Measurements from ENCODE around the gene GSPT1.

DNA sequence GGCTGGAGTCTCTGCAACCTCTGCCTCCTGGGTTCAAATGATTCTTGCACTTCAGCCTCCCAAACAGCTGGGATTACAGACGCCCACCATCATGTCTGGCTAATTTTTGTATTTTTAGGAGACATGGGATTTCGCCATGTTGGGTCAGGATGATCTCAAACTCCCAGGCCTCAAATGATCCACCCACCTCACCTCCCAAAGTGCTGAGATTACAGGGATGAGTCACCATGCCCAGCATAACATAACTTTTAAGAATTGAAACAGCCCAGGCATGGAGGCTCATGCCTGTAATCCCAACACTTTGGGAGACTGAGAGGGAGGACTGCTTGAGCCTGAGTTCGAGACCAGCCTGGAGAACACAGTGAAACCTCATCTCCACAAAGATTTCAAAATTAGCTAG is 66.9 kb downstream of the GSPT1 start:
- TF ChIP-seq, protein P1, sequence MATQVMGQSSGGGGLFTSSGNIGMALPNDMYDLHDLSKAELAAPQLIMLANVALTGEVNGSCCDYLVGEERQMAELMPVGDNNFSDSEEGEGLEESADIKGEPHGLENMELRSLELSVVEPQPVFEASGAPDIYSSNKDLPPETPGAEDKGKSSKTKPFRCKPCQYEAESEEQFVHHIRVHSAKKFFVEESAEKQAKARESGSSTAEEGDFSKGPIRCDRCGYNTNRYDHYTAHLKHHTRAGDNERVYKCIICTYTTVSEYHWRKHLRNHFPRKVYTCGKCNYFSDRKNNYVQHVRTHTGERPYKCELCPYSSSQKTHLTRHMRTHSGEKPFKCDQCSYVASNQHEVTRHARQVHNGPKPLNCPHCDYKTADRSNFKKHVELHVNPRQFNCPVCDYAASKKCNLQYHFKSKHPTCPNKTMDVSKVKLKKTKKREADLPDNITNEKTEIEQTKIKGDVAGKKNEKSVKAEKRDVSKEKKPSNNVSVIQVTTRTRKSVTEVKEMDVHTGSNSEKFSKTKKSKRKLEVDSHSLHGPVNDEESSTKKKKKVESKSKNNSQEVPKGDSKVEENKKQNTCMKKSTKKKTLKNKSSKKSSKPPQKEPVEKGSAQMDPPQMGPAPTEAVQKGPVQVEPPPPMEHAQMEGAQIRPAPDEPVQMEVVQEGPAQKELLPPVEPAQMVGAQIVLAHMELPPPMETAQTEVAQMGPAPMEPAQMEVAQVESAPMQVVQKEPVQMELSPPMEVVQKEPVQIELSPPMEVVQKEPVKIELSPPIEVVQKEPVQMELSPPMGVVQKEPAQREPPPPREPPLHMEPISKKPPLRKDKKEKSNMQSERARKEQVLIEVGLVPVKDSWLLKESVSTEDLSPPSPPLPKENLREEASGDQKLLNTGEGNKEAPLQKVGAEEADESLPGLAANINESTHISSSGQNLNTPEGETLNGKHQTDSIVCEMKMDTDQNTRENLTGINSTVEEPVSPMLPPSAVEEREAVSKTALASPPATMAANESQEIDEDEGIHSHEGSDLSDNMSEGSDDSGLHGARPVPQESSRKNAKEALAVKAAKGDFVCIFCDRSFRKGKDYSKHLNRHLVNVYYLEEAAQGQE (IDR thresholded peaks at IDR 0.05; ENCODE audit: borderline replicate concordance): no peak
- TF ChIP-seq, protein P2, sequence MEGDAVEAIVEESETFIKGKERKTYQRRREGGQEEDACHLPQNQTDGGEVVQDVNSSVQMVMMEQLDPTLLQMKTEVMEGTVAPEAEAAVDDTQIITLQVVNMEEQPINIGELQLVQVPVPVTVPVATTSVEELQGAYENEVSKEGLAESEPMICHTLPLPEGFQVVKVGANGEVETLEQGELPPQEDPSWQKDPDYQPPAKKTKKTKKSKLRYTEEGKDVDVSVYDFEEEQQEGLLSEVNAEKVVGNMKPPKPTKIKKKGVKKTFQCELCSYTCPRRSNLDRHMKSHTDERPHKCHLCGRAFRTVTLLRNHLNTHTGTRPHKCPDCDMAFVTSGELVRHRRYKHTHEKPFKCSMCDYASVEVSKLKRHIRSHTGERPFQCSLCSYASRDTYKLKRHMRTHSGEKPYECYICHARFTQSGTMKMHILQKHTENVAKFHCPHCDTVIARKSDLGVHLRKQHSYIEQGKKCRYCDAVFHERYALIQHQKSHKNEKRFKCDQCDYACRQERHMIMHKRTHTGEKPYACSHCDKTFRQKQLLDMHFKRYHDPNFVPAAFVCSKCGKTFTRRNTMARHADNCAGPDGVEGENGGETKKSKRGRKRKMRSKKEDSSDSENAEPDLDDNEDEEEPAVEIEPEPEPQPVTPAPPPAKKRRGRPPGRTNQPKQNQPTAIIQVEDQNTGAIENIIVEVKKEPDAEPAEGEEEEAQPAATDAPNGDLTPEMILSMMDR (IDR thresholded peaks at IDR 0.05; ENCODE audit: poor library complexity, severe bottlenecking): no peak
- no peak for TF ChIP-seq EZH2 (IDR thresholded peaks at IDR 0.05; ENCODE audit: borderline replicate concordance, insufficient read depth, low read length, poor library complexity, severe bottlenecking)

Data from neural cell (in vitro differentiated cells).